ENCODE measurements around the gene AGPS.
"Not testable (repeated sequence)": the region's sequence is repeated elsewhere in the genome, so short reads cannot be mapped to it uniquely, and the experiment has no call there.

The AGPS gene

DNA sequence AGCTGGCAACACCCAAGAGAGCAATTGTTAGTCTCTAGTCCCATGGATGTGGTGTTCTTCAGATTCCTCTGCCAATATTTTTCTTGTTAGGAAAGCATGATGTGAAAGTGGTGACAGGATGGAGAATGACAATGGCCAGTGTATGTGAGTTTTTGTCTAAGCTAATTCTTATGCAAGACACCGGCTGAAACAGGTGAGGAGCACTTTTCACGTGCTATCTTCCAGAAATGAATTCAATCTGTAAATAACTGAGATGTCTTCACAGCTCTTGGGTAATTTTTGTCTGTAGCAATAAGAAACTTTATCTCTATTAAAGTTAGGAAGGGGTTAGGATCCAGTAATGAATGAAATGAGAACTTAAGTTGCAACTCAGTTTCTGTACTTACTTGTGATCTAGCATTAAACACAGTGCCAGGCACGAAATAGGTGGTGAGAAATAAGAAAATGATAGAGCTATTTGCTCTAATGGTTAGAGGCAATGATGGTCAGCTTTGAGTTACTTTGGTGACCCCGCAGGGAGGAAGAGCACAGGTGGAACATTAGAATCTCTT lies 676 bp upstream of the AGPS start:
- DNase-seq, result no peak

DNA sequence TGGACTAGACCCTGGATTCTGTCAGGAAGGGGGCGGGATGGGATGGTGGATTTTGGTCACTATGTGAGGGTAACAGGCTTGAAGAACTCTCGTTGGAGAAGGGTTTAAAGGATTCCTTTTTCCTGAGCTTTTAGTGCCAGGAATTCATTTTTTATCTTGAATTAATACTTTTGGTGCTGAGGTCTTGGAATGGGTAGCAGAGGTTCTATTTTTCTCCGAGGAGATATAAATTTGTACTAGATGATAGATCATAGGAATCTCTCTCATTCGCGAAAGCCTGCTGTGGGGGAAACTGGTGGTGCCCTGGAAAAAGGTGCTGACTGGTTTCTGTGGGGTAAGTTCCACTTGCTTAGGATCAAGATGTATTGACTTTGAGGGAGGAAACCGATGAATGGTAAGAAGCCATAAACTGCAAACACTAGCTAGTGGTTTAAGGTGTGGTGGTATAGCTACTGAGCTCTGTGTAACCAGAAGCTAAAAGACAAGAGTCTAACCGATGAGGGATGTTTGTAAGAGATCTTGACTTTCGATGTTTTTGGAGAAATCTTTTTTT lies 706 bp downstream of the AGPS start:
- DNase-seq, result no peak

DNA sequence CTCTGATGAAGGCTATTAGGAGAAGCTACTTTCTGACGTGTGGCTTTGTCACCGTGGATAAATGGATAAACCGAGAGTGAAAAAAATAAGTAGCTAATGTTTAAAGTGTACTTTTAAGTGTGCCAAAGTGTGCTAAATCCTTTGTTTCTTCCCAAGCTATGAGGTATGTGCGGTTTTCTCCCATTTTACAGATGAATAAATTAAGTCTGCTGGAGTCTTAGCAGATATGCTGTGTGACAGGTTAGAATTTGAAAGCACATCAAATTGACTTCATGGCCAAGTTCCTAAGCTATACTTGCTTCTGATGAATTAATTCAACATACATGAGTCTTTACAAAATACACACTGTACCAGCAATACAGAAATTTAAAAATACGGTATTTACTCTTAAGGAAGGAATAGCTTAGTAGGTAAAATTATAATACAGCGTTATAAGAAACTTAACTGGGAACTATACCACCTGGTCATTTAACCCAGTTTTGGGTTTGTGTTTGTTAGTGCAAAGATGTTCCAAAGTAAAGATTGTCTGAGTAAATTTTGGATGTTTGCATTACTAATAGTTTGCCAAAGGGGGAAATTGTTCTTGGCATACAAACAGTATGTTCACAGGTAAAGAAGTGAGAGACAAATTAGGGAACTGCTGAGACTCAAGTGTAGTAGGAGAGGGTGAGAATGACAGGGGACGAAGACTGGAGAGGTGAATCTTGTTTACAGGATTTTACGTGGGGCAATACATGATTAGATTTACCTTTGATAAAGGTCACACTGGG lies 1.4 kb downstream of the AGPS start:
- no peak for DNase-seq

DNA sequence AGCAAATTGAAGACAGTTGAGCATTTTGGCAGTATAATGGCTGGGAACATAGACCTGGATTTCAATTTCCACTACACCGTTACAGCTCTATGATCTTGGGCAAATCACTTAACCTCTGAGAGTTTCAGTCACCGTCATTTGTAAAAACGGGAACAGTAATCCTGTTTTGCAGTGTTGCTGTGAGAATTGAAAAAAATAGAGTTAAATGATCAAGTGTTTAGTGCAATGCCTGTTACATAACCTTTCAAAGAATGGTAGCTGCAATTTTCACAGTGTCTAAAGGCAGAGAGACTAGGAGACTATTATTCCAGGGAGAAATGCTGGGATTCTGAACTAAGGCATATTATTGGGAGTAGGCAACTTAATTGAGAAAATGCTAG lies 2.0 kb downstream of the AGPS start:
- no peak for DNase-seq

DNA sequence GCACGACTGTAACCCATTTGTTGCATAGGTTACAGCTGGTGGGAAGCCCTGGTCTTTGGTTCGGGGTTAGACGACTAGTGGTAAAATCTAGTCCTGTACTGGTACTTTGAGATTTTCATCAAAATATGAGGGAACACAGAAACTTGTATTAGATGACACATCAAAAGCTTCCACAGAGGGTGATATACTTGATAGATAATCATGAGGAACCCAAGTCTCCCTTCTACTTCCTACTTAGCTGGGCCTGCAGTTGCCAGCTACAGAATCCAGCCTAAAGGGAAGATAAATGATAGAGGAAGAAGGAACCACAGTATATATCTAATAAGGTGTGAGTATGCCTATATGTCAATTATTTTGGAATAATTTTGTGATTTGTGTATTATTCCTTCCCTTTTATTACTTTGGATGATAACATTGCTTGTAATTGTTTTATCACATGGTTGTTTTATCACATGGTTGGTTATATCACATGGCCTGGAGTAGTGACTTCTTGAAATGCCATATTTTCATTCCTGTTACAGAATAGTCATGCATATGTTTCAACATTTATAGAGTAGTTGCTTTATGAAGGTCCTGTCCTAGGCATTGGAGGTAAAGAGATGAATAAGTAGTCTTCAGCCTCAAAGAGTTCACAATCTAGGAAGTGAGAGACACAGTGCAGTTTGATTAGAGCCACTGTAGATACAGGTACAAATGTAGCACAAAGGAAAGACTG lies 2.9 kb downstream of the AGPS start:
- no peak for DNase-seq

DNA sequence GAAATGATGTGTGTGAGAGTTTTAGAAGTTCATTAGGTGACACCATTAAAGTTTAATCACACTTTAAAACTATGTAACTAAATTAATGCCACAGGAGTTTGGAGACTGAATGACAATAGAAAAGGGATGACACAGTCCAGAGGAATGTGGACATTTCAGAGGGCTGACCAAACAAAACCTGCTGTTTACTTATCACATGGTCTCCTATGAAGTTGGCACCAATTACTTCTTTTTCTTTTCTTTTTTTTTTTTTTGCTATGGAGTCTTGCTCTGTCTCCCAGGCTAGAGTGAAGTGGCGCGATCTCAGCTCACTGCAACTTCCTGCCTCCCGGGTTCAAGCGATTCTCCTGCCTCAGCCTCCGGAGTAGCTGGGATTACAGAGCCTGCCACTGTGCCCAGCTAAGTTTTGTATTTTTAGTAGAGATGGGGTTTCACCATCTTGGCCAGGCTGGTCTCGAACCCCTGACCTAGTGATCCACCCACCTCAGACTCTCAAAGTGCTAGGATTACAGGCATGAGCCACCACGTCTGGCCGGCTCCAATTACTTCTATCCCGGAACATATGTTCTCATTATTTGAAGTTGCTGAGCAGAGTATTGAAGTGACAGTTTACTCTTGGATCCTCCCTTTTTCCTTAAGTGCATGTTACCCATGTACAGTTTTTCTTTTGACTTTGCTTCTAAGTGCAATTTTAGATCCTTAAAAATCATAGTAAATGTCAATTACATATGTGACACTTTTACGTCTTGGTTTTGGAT lies 4.3 kb downstream of the AGPS start:
- DNase-seq, result no peak

DNA sequence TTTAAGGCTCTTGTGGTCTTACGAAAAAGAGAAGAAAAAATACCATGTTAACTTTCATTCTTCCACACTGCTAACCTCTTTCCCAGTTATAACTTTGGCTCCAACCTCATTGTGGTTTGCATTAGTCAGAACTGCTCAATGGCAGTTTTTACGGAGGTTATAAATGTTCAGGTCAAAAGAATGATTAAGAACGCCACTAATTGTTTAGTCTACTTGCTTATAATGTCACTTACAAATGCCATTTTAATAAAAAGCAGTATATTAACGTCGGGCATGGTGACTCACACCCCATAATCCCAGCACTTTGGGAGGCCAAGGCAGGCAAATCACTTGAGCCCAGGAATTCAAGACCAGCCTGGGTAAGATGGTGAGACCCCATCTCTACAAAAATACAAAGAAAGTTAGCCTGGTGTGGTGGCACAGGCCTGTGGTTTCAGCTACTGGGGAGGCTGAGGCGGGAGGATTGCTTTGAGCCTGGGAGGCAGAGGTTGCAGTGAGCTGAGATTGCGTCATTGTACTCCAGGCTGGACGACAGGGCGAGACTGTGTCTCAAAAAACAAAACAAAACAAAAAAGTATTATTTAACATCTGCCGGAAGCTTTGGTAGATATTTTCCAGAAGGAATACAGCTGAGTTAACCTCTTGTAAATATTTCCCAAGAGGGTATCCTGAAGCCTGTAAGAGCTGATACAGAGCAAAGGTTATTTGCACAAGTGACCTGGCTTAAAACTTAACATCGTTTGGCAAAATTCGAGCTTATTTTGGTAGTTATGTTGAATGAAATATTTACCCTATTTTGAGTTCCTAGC lies 5.1 kb downstream of the AGPS start:
- DNase-seq, result no peak

DNA sequence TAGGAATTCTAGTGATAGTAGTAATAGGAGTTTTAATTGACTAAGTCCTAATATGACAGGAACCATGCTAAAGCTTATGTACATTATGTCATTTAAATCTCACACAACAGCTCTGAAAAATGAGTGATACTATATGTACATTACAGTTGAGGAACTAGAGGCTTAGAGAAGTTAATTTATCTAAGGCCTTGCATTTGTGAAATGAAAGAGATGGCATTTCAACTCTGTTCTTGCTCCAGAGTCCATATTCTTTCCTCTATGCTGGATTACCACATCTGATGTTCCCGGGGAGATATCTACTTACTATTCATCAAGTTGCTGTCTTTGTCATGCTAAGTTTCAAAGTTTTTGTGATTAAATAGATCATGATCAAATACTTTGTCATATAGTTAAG lies 5.7 kb downstream of the AGPS start:
- no peak for DNase-seq

DNA sequence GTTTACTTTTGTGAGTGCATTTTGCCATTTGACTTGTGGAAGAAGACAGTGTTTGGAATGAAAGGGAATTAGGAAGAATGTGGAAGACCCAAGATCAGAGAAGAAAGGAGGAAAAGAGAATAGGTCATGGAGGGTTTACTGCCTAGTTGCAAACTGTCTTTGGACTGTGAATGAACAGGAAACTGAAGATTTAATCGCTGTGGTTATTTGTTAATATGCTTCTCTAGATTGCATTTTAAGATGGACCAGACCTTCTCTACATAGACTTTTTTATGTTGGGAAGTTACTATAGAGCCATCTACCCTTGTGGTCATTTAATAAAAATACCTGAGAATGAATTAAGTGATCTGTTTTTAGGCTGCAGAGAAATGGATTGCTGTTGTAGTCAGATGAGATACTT lies 6.2 kb downstream of the AGPS start:
- no peak for DNase-seq

DNA sequence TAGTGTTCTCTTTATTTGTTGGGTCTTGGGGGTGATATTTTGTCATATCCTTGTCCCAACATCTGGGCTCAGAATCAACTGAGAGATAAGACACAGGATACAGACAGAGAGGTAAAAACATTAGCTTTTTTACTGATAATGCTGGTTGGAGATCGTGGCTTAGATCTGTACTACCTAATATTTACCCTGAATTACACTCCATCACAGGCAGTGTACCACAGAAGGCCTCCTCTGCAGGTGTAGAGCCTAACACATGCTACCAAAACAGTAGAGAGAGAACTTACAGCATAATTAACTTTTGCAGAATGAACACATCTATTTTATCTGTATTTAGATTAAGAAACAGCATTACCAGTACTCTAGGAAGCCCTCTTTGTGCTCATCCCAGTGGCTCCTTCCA lies 6.8 kb downstream of the AGPS start:
- DNase-seq, result no peak

DNA sequence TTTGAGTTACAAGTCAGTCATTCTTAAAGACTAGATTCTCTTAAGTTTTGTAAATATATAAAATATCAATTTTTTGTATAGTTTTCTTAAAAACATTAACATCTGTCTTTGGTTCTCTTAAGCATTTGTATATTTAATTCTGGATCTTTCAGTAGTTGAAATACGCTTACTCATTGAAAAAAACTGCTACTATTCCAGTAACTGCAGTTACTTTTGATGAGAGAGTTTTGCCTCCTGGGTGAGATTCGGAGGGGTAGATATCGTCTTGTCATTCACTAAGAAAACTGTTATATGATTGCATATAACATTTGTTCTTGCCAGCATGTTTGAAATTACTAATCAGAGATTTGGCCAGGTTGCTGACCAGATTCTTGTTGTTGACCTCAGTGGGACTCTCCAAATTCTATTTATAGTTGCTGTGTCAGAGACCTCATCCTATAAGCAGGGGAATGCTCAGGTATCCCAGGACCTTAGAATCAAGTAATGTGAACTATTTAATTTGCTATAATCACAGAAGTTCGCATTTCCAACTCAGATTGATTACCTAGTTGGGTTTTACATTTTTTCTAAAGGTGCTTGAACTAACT lies 7.9 kb downstream of the AGPS start:
- DNase-seq, result no peak

DNA sequence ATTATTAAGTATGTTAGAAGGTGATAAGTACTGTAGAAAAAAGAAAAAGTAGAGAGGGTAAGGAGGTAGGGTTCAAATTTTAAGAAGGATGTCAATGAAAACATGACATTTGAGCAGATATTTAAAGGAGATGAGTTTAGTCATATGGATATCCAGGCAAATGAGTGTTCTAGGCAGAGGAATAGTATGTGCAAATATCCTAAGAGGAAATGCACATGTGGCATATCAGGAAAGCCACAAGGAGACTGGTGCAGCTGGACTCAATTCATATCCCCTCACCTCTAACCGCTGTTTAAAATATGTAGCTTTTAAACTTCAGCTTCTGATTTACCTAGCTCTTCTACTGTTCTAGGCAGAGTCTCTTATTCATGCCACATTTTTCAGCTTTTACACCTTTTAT lies 9.5 kb downstream of the AGPS start:
- DNase-seq, result no peak

DNA sequence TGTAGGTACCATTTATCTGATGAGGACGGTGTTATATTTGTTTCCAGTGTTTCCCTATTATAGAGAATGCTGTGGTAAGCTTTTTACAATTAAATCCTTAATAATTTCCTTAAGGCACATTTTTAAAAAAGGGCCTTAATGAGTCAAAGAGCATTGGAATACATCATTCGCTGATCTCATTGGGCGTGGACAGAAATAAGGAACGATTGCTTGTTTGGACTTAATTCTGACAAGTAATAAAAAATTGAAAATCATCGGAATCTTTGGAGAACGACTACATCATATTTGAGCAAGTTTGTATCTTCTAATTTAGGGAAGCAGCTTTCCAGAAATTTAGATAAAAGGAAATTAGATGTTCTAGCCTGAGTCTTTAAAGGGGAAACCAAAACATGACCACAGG lies 11.3 kb downstream of the AGPS start:
- DNase-seq, result no peak

DNA sequence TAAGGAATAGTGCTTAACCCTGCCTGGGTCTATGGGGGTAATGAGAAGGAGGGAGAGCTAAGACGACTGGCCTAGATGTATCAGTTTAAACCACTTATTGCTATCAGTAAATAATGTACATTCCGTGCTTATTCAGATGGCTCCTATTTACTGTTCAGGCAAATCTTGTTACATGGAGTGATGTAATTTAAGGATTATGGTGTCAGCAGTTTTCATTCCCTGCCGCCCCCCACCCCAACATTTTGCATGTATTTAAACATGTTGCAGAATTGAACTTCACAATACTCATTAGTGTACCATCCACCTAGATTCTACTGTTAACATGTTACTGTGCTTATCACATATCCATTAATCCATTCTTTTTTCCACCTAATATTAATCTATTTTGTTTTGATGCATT lies 11.7 kb downstream of the AGPS start:
- no peak for DNase-seq

DNA sequence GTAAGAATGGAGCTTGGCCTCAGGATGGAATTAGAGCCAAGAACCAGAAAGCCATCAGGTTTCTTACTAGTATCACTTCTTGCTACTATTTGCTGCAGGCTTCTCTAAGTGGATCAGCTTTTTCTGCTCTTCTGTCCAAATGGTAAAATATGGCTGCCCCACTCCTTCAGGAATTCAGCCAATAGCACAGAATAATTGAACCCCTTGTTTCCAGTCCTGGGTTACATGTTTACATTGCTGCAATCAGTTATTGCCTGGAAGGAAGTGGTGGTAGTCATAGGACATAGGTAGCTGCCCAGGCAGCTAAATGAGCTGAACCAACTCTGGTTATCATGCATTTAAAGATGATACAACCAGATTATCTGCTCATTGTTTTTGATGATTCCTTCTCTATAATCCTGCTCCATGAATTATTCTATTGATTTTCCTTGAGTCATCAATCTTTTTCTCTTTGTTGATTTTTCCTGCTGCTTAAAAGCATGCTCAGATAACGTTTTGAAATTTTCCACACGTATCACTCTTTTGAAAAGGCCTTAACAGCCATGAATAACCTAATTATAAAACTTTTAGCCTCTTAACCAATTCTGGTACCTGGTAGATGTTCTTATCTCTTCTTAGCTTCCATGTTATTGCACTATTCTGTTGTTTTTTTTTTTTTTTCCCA lies 12.6 kb downstream of the AGPS start:
- no peak for DNase-seq

DNA sequence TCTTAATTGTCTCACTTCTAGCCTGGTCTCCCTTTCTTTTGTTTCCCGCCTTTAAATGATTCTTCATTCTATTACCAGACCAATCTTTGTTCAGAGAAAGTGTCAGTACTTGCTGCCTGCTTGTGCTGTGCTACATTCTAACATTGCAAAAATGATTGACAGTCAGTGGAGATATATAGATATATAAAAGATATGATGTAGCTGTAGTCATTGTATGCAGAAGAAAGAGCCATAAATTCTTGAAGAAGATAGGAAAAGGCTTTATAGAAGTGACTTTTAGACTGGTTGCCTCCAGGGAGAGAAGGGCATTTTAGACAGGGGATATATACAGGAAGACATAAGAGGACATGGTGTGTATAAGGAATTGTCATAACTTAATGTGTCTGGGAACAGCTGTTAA lies 13.6 kb downstream of the AGPS start:
- no peak for DNase-seq

DNA sequence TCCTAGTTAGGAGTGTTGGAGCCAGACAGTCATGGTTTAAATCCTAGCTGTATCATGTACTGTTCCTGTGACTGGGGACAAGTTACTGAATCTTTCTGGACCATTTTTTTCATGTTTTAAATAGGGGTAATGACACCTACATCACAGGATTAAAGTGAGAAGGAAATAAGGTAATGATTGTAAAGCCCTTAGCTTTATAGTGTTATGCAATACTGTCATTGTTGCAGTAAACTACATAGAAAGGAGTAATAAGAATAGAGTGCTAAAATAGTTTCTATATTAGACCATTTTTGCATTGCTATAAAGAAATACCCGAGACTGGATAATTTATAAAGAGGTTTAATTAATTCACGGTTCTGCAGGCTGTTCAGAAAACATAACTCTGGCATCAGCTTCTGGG lies 14.5 kb downstream of the AGPS start:
- no peak for DNase-seq

DNA sequence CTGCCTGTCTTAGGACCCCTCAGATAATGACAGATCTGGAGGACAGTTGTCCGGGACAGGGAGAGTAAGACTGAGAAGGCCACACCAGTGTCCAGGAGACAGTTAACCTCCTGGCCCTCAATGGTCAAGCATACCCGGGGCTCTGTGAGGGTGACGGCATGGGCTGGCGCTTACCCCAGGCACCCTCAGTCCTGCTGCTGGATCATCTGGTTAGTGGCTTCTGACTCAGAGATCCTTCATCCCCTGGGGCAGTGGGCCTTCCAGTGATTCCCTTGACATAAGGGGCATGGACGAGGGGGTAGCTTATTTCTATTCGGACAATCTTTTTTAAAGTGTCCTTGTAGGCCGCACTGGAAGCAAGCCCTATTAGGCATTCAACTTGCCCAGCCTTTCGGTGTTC lies 18.1 kb downstream of the AGPS start:
- not testable (repeated sequence) for DNase-seq

DNA sequence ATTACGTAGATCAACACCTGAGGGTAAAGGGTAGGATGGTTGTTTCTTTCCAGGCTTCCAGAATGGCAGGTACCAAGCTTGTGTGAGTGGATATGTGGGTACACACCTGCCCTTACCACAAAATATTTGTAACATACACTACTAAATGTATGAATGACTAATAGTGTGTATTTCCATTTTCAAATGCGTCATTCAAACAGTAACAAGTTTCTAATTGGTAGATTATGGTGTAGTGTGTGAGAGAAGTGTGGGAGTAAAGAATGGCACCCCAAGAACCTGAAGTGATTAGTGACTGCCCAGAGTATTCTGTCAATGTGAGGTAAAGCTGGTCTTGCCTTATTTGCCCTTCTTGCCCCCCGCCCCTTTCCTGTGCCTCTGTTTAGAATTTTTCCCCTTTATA lies 21.1 kb downstream of the AGPS start:
- no peak for DNase-seq

DNA sequence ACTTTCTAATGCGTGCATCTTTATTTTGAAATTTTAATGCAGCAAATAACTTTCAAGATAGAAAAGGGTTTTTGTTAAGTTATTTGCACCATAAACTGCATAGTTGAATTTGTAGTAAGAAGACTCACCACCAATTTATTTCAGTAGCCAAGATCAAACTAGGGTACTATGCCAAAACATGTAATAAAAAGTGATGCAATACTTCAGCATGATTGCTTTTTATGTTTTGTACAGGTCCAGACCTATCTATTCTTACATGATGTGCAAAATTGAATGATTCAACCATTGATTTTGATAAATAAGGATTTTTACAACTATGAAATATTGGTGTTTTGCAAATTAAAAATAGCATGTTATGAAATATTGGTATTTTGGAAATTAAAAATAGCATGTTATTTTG lies 26.7 kb downstream of the AGPS start:
- no peak for DNase-seq

DNA sequence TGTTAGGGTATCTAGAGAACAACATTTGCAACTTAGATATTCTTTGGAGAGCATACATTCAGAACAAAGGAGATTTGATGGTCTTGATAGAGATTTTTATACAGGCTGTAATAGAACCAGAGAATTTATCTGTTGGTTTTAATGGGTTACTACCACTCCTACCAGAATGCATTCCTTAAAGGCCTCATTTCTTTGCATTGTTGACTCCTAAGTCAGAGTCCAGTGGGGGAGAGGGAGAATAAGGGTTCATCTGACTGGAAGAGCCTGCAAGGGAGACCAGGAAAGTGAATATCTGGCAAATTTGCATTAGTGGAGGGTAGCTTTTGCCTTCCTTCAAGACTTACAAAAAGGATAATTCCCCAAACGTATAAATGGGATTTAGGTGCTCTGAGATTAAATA lies 29.7 kb downstream of the AGPS start:
- DNase-seq, result no peak

DNA sequence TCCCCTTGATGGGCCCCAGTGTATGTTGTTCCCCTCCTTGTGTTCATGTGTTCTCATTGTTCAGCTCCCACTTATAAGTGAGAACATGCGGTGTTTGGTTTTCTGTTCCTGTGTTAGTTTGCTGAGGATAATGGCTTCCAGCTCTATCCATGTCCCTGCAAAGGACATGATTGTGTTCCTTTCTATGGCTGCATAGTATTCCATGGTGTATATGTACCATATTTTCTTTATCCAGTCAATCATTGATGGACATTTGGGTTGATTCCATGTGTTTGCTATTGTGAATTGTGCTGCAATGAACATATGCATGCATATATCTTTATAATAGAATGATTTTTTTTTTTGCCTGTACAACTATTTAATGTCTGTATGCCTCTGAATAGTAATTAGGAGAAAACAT lies 31.5 kb downstream of the AGPS start:
- DNase-seq, result not testable (repeated sequence)
